ENCODE measurements around the gene SORBS2.

SORBS2 gene

GRCh38 chr4:185592438-185592837, 219.6 kb downstream of the SORBS2 start:
- no peak for TF ChIP-seq ESRRG (CRISPR knock-in tag; IDR thresholded peaks at IDR 0.05)
- no peak for ATAC-seq

DNA sequence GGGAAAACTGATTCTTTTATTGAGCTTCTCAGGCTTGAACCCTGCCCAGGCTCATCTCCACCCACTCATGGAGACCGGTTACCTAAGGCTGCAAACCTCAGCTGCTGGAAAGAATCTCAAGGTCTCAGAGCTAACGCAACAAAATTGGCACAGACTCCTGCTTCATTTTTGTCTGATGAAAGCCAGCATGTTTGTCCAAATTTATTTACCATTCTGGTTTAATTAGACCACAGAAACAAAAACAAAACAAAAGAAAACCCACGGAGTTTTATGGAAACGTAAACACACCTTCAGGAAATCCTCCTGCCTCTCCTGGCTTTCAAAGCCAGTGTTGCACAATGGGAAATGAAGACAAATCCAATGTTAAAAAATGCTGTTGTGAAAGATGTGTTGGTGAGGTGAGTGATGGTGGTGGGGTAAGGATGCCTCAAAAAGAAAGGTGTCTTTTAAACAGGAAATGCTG, 220.3 kb downstream of the SORBS2 start:
- no peak for ATAC-seq
- TF ChIP-seq ZNF565 (CRISPR knock-in tag; conservative IDR thresholded peaks at IDR 0.05; ENCODE audit: low read depth) (no peak), ZFP30 (CRISPR knock-in tag; IDR thresholded peaks at IDR 0.05) (no peak), CSDC2 (CRISPR knock-in tag; IDR thresholded peaks at IDR 0.05) (no peak), ZNF70 (CRISPR knock-in tag; IDR thresholded peaks at IDR 0.05) (no peak), OSR1 (CRISPR knock-in tag; IDR thresholded peaks at IDR 0.05) (no peak), PPARA (CRISPR knock-in tag; IDR thresholded peaks at IDR 0.05; ENCODE audit: borderline replicate concordance) (no peak), ARNTL (CRISPR knock-in tag; IDR thresholded peaks at IDR 0.05; ENCODE audit: borderline replicate concordance, low read depth) (no peak), CREB5 (CRISPR knock-in tag; IDR thresholded peaks at IDR 0.05; ENCODE audit: low read depth) (no peak), CSRNP3 (CRISPR knock-in tag; IDR thresholded peaks at IDR 0.05) (no peak), POU6F1 (CRISPR knock-in tag; IDR thresholded peaks at IDR 0.05; ENCODE audit: borderline replicate concordance, low read depth) (no peak), ESRRG (CRISPR knock-in tag; IDR thresholded peaks at IDR 0.05) (no peak), RARB (CRISPR knock-in tag; IDR thresholded peaks at IDR 0.05) (no peak), ZFP3 (CRISPR knock-in tag; IDR thresholded peaks at IDR 0.05) (no peak), TOX (CRISPR knock-in tag; IDR thresholded peaks at IDR 0.05; ENCODE audit: borderline replicate concordance) (no peak)
- TF ChIP-seq, protein P1, sequence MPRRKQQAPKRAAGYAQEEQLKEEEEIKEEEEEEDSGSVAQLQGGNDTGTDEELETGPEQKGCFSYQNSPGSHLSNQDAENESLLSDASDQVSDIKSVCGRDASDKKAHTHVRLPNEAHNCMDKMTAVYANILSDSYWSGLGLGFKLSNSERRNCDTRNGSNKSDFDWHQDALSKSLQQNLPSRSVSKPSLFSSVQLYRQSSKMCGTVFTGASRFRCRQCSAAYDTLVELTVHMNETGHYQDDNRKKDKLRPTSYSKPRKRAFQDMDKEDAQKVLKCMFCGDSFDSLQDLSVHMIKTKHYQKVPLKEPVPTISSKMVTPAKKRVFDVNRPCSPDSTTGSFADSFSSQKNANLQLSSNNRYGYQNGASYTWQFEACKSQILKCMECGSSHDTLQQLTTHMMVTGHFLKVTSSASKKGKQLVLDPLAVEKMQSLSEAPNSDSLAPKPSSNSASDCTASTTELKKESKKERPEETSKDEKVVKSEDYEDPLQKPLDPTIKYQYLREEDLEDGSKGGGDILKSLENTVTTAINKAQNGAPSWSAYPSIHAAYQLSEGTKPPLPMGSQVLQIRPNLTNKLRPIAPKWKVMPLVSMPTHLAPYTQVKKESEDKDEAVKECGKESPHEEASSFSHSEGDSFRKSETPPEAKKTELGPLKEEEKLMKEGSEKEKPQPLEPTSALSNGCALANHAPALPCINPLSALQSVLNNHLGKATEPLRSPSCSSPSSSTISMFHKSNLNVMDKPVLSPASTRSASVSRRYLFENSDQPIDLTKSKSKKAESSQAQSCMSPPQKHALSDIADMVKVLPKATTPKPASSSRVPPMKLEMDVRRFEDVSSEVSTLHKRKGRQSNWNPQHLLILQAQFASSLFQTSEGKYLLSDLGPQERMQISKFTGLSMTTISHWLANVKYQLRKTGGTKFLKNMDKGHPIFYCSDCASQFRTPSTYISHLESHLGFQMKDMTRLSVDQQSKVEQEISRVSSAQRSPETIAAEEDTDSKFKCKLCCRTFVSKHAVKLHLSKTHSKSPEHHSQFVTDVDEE (CRISPR knock-in tag; IDR thresholded peaks at IDR 0.05) = no peak
- TF ChIP-seq, protein P2, sequence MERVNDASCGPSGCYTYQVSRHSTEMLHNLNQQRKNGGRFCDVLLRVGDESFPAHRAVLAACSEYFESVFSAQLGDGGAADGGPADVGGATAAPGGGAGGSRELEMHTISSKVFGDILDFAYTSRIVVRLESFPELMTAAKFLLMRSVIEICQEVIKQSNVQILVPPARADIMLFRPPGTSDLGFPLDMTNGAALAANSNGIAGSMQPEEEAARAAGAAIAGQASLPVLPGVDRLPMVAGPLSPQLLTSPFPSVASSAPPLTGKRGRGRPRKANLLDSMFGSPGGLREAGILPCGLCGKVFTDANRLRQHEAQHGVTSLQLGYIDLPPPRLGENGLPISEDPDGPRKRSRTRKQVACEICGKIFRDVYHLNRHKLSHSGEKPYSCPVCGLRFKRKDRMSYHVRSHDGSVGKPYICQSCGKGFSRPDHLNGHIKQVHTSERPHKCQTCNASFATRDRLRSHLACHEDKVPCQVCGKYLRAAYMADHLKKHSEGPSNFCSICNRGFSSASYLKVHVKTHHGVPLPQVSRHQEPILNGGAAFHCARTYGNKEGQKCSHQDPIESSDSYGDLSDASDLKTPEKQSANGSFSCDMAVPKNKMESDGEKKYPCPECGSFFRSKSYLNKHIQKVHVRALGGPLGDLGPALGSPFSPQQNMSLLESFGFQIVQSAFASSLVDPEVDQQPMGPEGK (CRISPR knock-in tag; IDR thresholded peaks at IDR 0.05; ENCODE audit: borderline replicate concordance) = no peak

DNA sequence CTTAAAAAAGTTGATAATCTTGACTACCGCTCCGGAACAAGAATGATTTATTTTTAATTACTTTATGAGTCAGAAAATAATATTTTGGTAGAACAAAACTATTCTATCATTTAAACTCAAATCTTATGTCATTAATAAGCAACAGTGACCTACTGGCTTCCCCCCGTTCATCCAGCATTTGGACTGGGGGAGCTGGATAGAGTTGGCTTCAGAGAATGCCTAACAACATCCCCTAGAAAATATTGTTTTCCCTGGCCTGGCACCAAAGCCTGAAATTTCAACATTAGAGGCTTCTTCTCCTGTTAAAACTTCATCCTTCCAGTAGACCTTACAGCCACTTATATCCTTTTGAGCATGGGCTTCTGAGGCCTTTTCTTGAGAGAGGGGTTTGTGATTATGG, 221.0 kb downstream of the SORBS2 start:
- no peak for ATAC-seq
- no peak for TF ChIP-seq ISL1 (CRISPR knock-in tag; IDR thresholded peaks at IDR 0.05)
- no peak for TF ChIP-seq RARB (CRISPR knock-in tag; IDR thresholded peaks at IDR 0.05)

GRCh38 chr4:185589067-185589836, 222.7 kb downstream of the SORBS2 start:
- ATAC-seq = peak; percentile 54

More at GRCh38 chr4:185589067-185589836, 222.7 kb downstream of the SORBS2 start:
- TF ChIP-seq CSDC2 (CRISPR knock-in tag; IDR thresholded peaks at IDR 0.05) (no peak), PPARA (CRISPR knock-in tag; IDR thresholded peaks at IDR 0.05; ENCODE audit: borderline replicate concordance) (no peak), TOX (CRISPR knock-in tag; IDR thresholded peaks at IDR 0.05; ENCODE audit: borderline replicate concordance) (no peak), ZNF70 (CRISPR knock-in tag; IDR thresholded peaks at IDR 0.05) (no peak), ZNF565 (CRISPR knock-in tag; conservative IDR thresholded peaks at IDR 0.05; ENCODE audit: low read depth) (no peak), ZC3H10 (CRISPR knock-in tag; IDR thresholded peaks at IDR 0.05) (no peak), ESRRG (CRISPR knock-in tag; IDR thresholded peaks at IDR 0.05) (no peak), ZNF8 (CRISPR knock-in tag; IDR thresholded peaks at IDR 0.05) (no peak), TCF4 (CRISPR knock-in tag; IDR thresholded peaks at IDR 0.05; ENCODE audit: borderline replicate concordance) (no peak)
- TF ChIP-seq, protein P1 (CRISPR knock-in tag; IDR thresholded peaks at IDR 0.05) = no peak
- TF ChIP-seq, protein P2 (CRISPR knock-in tag; IDR thresholded peaks at IDR 0.05; ENCODE audit: borderline replicate concordance) = no peak

Measured in SK-N-SH treated with all-trans-retinoic acid at 6 μM for 48 hours (cell line).